ENCODE data around the gene KLHL29. TPM values are rescaled to one million over a fixed set of nuclear protein-coding genes. Genes with fewer than 3 reads are reported as not detected.

Gene KLHL29
- total RNA-seq, 3 donors from 2014 or later, result 2.6 to 13.0 (median 5.5) TPM

- DNase-seq, result peak; percentile 82 to 84 (median 83)
- H3K36me3 ChIP-seq (ENCODE audit: low read depth), result no peaks in the 10 kb centered on the region
- H3K4me1 ChIP-seq (ENCODE audit: low read depth), result no peaks in the 10 kb centered on the region
- H3K4me3 ChIP-seq, result no peak overlapping the region
- ATAC-seq, result peak; percentile 94
- intact Hi-C loops (cut with DNase I, micrococcal nuclease), result no loop called here
- peak; percentile 80 for TF ChIP-seq CTCF (IDR thresholded peaks at IDR 0.05)
- H3K9me3 ChIP-seq, result no peaks in the 10 kb centered on the region
These were observed 33.4 kb upstream of the KLHL29 start for GRCh38 chr2:23351388-23352141.

- TF ChIP-seq CTCF (IDR thresholded peaks at IDR 0.05), result no peak
- Histone ChIP-seq H3K9me3 (no peaks in the 10 kb centered on the region), H3K4me1 (ENCODE audit: low read depth) (no peaks in the 10 kb centered on the region), H3K4me3 (no peak overlapping the region), H3K36me3 (ENCODE audit: low read depth) (no peaks in the 10 kb centered on the region)
- ATAC-seq (no peak), DNase-seq (no peak)
- intact Hi-C loops (cut with DNase I, micrococcal nuclease), result no loop called here
These were observed 30.4 kb upstream of the KLHL29 start for GRCh38 chr2:23354554-23354953.

DNA sequence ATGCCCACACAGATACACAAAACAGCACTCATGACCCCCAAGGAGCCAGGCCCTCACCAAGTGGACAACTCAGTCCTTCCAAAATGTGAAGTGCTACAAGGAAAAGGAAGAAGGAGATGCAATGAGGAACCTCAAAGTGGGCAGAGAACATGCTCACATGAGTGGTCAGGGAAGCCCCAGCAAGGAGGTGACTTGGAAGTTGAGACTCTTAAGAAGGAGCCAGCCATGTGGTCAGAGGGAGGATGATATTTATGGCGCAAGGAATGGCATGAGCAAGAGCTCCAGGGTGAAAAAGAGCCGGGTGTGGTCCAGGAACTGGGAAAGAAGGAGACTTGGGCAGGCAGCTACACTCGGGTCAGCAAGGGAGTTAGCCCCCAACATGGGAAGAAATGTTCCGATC is 30.0 kb upstream of the KLHL29 start:
- H3K9me3 ChIP-seq, result no peaks in the 10 kb centered on the region
- no peaks in the 10 kb centered on the region for H3K4me1 ChIP-seq (ENCODE audit: low read depth)
- no peak overlapping the region for H3K4me3 ChIP-seq
- TF ChIP-seq CTCF (IDR thresholded peaks at IDR 0.05), result no peak
- intact Hi-C loops (cut with DNase I, micrococcal nuclease), result no loop called here
- H3K36me3 ChIP-seq (ENCODE audit: low read depth), result no peaks in the 10 kb centered on the region
- no peak for ATAC-seq
- no peak for DNase-seq

- no peaks in the 10 kb centered on the region for H3K9me3 ChIP-seq
- intact Hi-C loops (cut with DNase I, micrococcal nuclease), result no loop called here
These were observed 28.3 kb upstream of the KLHL29 start for GRCh38 chr2:23356711-23357110.

DNA sequence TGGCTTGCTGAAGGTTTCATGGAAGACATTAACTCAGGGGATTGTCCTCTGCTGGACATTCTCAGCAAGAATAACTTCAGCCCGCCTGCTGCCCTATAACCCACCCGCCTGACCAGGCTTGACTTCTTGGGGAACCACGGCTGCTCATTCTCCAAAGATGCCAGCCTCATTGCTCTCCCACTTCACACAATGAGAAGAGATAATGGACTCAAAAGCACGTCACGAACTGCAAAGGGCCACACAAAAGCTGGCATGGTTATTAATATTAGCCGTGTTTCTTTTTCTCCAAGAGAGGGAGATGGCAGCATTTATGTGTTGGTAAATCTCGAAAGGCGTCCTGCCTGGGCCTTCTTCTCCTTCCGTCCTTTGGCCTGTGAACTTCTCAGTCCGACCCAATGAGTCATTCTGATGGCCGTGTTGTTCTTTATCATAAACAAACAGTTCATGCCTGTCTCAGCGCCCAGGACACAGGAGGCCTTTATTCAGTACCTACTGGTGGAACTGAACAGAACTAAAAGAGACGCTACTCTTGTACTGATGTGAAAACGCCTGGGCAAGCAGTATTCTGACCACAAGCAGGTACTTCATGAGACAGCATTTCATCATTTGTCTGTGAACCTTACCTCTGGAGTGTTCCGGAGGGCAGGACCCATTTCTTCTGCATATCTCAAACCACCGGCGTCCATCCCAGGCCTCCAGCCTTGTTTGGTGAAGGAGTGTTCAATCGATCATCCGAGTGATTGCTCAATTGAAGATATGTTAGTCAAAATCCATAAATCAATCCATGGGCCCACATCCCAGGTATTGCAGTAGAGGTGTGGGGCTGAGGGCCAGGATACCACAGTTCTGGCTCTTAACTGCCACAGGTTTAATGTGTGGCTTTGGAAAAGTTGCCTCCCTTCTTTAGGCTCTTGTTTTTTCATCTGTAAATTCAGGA is 25.1 kb upstream of the KLHL29 start:
- intact Hi-C loops (cut with DNase I, micrococcal nuclease), result no loop called here
- no peak overlapping the region for H3K4me3 ChIP-seq
- no peak for TF ChIP-seq CTCF (IDR thresholded peaks at IDR 0.05)

More at GRCh38 chr2:23356711-23357110, 28.3 kb upstream of the KLHL29 start:
- Histone ChIP-seq H3K4me1 (ENCODE audit: low read depth) (no peaks in the 10 kb centered on the region), H3K36me3 (ENCODE audit: low read depth) (no peaks in the 10 kb centered on the region), H3K4me3 (no peak overlapping the region)
- DNase-seq, result no peak
- ATAC-seq, result no peak
- no peak for TF ChIP-seq CTCF (IDR thresholded peaks at IDR 0.05)

More for the DNA sequence above, 25.1 kb upstream of the KLHL29 start:
- ATAC-seq (no peak), DNase-seq (no peak)
- H3K9me3 ChIP-seq, result no peaks in the 10 kb centered on the region
- H3K4me1 ChIP-seq (ENCODE audit: low read depth), result no peaks in the 10 kb centered on the region
- H3K36me3 ChIP-seq (ENCODE audit: low read depth), result no peaks in the 10 kb centered on the region
